Activated naive CD4-positive, alpha-beta T cell treated with Interleukin-2 at 50 U/mL for 16 hours (primary cell): Measurements from ENCODE around the gene CNBP.
"Not testable (repeated sequence)": the region's sequence is repeated elsewhere in the genome, so short reads cannot be mapped to it uniquely, and the experiment has no call there.

ENCODE experiments used
- DNase-seq: peaks from one replicate; pipeline ENCODE4 v3.0.0-alpha.2; 2020

The CNBP gene

DNA sequence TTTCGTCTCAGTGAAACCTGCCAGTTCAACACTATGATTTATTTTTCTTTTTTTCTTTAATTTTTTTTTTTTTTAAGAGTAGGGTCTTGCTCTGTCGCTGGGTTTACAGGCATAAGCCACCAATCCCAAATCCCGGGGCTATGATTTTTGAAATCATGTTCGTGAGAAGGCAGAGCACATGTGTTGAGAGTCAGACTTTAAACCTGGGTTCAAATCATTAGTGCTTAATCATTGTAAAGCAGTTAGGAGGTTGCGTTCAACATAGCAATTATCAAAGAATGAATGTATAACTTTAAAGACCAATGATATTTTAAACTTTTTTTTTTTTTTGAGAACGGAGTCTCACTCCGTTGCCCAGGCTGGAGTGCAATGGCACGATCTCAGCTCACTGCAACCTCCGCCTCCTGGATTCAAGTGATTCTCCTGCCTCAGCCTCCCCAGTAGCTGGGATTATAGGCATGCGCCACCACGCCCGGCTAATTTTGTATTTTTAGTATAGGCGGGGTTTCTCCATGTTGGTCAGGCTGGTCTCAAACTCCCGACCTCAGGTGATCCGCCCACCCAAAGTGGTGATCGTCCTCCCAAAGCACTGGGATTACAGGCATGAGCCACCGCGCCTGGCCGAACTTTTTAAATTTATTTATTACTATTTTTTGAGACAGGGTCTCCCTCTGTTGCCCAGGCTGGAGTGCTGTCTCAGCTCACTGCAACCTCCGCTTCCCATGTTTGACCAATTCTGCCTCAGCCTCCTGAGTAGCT, 1.3 kb upstream of the CNBP start:
- not testable (repeated sequence) for DNase-seq

DNA sequence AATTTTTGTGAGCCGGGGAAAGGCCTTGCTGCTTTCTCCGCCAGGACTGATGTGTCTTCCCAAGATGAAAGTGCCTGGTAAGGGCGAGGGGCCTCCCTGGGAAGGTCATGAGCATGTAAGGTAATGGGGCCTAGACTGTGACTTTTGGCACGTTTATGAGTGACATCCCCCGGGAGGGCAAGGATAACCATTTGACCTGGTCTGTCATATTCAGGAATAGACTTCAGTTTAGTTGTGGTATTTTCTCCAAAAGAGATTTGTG, 631 bp upstream of the CNBP start:
- DNase-seq: peak; percentile 32

DNA sequence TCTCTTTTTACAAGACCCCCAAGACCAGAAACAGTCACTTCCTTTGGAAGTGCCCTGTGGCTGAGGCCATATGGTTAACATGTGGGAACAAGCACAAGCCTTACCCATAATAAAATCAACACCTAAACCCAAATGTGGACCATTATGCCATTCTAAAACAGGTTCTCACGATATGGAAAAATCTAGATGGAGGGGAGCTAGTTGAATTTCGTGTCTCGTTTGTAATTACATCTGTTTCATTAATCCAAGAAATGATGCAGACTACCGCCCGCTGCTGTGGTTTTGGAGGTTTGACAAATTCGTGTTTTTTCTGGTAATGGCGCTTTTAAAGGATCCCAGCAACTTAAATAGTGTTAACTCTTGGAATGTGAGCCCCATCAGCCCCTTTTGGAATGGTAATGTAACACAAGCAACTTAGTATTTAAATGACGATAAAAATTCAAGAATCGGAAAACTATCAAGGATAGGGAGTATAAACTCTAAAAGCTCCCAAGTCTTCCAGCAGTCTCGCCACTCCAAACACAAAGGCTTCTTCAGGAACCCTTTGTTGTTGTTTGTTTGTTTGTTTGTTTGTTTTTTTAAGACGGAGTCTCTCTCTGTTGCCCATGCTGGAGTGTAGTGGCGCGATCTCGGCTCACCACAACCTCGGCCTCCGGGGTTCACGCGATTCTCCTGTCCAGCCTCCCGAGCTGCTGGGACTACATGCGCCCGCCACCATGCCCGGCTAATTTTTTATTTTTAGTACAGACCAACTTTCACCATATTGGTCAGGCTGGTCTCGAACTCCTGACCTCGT, 1.1 kb downstream of the CNBP start:
- peak; percentile 53 for DNase-seq

DNA sequence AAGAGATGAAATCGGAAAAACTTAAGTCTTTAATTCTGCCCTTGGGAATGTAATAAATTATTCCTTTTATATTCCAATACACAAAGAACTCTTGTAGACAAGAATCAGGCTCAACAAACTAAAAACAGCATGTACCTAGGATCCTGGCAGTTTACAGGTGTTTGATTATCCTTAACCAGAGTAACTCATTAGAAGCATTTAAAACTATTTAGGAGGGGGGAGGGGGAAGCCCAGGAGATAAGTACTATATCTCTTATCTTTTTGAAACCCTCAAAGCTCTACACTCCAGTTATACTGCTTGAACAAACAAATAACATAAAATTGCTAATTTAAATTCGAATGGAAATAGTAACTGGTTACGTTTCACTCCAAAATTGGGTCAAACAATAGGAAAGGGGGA, 1.9 kb downstream of the CNBP start:
- no peak for DNase-seq

DNA sequence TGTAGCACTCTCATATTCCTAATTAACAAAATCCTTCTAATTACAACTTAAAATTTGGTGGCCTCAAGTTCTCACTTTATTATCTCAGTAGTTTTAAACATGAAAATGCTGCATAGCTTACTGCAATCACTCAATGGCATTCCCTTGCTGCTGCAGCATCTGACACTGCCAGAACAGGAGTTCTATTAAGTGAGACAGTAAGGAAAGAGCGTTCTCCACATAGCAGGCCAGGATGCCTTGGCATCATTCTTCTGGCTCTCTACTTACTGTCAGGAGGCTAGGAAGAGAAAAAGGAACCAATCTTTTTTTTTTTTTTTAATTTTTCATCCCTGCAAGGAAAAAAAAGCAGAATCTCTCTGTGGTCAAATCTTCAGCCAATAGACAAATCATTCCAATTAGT, 3.2 kb downstream of the CNBP start:
- DNase-seq: no peak

DNA sequence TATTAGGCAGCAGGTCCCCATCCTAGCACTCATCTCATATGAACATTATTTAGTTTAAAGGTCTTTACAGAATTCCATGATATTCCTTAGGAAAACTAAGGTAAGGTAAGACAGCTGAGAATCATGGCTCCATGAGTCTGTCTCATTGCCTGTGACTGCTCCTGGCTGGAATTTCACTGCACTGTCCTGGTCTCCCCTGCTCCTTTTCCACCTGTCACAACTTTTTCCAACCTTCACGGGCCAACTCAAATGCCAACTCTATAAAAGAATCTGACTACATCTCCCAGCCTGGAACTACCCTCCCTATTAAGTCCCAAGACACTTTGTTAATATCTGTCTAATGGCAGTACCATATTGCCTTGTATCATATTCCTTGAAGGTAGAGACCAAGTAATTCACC, 7.6 kb downstream of the CNBP start:
- no peak for DNase-seq

DNA sequence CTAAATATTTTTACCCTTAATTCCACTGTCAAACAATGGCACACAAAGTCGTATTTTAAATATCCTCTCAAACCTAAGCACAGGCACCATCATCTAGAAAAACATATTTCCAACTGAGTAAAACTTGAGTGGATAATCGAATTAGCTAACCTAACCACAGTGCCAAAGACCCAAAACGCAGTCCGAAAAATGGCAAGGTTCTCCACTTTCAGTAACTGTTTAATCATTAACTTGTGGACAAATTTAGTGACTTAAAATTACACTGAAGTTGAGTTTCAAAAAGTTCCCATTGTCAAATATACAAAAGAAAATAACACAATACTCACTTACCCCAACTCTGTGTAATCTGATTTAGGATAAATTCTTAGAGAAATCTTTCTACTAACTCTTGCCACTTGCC, 10.0 kb downstream of the CNBP start:
- DNase-seq: no peak

DNA sequence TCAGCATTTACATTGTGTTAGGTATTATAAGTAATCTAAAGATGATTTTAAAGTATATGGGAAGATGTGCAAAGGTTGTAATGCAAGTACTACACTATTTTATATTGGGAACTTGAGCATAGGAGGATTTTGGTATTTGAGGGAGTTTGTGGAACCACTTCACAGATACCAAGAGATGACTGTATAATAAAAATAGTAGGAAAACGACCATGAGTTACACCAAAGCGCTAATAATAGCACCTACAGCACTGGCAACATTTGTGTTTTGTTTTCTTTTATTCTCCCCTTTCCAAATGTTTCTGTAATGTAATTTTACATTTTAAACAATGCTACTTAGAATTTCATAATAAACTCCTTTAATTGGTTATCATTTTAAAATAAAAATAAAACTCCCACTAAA, 10.5 kb downstream of the CNBP start:
- DNase-seq: no peak

DNA sequence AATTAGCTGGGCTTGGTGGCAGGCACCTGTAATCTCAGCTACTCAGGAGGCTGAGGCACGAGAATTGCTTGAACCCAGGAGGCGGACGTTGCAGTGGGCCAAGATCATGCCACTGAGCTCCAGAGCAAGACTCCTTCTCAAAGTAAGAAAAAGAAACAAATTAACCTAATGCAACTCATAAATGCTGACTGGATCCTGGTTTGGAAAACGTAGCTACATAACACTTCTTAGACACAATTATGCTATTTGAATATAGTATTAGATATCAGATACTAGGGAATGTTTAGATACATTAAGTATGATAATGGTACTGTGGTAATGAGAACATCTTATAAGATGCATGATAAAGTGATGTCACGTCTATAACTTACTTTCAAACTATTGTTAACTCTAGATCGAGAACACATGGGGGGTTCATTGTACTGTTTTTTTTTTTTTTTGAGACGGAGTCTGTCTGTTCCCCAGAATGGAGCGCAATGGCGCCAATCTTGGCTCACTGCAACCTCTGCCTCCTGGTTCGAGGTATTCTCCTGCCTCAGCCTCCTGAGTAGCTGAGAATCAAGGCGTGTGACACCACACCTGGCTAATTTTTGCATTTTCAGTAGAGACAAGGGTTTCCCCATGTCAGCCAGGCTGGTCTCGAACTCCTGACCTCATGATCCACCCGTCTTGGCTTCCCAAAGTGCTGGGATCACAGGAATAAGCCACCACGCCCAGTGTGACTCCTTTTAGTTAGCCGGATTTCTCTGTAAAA, 16.9 kb downstream of the CNBP start:
- no peak for DNase-seq

DNA sequence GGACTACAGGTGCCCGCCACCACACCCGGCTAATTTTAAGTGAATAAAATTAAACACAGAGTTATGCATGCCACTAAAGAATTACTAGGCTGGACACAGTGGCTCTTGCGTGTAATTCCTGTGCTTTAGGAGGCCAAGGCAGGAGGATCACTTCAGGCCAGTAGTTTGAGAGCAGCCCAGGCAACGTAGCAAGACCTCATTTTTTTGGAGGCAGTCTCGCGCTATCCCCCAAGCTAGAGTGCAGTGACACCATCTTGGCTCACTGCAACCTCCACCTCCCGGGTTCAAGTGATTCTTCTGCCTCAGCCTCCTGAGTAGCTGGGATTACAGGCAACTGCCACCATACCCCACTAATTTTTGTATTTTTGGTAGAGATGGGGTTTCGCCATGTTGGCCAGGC, 18.1 kb downstream of the CNBP start:
- not testable (repeated sequence) for DNase-seq

DNA sequence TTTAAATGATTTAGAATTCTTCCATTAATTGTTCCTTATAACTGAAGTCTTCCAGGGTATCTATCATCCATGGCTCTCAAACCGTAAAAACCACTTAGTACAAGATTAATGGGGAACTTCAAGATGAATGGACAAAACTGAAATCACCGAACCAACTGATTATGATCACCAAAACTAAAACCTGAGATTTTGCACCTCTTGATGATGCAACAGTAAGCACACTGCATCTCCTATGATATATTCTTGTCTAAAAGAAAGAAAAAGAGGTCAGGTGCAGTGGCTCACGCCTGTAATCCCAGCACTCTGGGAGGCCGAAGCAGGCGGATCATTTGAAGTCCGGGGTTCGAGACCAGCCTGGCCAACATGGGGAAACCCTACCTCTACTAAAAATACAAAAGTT, 19.2 kb downstream of the CNBP start:
- DNase-seq: no peak

DNA sequence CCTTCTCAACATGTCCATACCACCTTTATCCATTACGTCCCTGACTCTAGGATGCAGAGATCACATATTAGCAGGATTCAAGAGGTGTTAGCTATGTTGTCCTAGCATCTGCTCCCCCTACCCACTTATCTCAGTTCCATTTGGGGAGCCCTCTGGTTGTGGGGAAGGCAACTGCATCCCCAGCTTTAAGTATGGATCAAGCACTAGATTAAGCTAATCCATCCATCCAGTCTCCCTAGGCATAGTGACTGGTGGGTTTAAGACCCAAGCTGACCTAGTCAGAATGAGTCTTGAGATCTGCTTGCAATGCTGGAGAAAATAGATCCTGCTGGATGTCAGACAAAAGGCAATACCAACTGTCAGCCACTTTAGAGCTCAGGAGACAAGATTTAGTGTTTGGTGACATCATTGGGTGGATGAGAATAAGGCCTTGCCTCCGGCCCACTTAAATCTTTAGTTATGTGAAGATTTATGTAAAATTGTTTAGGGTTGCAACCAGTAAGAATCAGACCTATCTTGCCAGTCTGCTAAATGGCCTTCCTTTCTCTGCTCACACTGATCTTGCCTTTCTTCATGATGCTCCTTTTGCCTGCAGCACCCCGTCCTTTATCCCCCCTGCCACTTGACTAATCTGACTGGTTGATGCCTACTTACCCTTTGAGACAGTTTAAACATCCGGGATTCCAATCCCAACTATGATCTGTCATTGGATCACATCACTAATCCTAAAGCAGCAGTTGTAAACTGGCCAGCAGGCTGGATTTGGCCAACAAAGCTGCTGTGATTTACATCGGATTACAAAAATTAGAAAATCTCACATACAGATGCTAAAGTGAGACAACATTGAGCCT, 20.7 kb downstream of the CNBP start:
- no peak for DNase-seq

DNA sequence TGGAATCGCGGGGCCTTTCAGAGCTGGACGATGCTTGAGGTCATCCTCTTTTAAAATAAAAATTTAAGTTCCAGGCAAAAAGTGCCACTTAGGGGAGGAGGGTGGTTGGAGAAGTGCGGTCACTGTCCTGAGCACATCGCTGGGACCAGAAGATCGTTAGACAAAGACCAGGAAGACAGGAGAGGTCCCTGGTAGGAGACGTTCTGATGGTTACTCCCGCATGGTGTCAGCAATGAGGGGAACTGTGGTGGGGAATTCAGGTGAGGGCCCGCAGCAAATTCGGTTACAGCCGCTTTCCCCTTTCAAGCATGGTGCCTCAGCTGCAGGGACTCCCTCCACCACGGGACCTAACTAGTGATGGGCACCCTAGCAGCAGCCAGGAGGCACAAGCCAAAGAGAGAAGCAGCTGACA, 21.8 kb downstream of the CNBP start:
- peak; percentile 19 for DNase-seq

DNA sequence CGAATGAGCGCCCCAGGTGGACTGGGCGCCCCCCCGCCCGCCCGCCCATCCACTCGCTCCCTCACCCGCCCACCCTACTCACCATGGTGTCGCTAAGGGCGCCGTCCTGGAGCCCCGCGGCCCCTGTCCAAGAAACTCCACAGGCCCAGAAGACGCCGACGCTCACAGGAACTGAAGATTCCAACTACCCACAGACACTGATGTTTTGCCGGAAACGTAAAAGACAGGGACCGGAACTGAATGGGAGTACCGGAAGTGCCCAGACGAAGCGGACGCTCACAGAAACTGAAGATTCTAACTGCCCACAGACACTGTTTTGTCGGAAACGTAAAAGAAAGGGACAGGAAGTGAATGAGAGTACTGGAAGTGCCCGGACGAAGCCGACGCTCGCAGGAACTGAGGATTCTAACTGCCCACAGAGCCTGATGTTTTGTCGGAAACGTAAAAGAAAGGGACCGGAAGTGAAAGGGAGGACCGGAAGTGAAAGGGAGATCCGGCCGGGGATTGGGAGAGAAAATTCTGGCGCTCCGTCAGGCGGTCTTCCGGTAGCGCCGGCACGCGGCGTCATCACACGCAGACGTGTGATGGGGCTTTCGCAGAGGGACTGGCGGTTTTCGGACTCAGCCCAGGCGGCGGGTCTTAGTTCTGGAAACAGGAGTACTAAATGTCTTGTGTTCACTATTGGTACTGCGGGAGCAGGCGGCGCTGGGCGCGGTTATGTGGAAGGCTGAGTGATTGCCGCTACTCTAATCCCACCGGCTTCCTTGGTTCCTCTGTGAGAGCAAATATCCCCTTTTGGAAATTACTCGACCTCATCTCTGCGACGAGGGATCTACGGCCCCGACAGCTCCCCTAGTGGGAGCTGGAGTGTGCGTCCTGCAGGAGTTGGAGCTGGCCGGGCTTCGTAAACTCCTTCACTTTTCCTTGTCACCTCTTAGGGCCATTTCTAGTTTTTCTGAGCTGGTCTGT, 22.5 kb downstream of the CNBP start, which contains the start of gene ISY1:
TSS of gene ISY1 (minus strand) at position 173 of the 969 bp plus-strand sequence. CDS start at position 85, 88 bp downstream.
- DNase-seq: peak; percentile 86

DNA sequence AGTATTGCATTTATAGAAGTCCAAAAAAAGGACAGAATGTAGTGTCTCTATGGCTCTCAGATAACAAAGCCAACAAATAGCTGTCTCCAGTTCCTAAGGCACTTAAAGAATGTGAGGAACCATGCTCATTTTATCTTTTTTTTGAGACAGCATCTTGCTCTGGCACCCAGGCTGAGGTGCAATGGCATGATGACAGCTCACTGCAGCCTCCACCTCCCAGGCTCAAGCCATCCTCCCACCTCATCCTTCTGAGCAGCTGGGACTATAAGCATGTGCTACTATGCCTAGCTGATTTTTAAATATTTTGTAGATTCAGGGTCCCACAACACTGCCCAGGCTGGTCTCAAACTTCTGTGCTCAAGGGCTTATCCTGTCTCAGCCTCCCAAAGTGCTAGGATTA, 38.9 kb downstream of the CNBP start:
- no peak for DNase-seq

DNA sequence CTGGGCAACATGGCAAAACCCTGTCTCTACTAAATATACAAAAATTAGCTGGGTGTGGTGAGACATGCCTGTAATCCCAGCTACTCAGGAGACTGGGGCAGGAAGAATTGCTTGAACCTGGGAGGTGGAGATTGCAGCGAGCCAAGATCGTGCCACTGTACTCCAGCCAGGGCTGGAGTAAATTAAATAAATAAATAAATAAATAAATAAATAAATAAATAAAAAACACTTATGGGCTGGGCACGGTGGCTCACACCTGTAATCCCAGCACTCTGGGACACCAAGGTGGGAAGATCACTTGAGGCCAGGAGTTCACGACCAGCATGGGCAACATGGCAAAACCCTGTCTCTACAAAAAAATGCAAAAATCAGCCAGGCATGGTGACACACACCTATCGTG, 42.7 kb downstream of the CNBP start:
- DNase-seq: not testable (repeated sequence)

DNA sequence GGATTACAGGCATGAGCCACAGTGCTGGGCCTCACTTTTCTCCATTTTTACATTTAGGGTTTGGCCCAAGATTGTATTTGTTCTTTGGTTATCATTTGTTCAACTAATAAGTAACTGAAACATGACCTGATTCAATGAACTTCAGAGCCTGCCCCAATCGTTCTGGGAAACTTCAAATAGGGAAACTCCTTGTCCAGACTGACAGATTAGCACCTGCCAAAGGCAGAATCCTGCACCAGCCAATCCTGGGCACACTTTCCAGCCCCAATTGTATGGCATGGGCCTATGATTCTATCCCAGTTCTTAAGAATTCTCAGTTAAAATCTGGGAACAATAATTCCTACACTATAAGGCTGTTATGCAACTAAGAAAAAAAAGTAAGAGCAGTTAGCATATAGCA, 43.8 kb downstream of the CNBP start:
- no peak for DNase-seq

DNA sequence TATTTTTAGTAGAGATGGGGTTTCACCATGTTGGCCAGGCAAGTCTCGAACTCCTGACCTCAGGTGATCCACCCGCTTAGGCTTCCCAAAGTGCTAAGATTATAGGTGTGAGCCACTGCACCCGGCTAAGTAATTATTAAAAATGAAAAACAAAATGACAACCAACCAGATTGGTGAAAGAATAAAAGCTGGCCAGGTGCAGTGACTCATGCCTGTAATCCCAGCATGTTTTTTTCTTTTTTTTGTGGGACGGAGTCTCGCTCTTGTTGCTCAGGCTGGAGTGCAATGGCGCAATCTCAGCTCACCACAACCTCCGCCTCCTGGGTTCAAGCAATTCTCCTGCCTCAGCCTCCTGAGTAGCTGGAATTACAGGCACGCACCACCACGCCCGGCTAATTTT, 47.4 kb downstream of the CNBP start:
- DNase-seq: not testable (repeated sequence)

DNA sequence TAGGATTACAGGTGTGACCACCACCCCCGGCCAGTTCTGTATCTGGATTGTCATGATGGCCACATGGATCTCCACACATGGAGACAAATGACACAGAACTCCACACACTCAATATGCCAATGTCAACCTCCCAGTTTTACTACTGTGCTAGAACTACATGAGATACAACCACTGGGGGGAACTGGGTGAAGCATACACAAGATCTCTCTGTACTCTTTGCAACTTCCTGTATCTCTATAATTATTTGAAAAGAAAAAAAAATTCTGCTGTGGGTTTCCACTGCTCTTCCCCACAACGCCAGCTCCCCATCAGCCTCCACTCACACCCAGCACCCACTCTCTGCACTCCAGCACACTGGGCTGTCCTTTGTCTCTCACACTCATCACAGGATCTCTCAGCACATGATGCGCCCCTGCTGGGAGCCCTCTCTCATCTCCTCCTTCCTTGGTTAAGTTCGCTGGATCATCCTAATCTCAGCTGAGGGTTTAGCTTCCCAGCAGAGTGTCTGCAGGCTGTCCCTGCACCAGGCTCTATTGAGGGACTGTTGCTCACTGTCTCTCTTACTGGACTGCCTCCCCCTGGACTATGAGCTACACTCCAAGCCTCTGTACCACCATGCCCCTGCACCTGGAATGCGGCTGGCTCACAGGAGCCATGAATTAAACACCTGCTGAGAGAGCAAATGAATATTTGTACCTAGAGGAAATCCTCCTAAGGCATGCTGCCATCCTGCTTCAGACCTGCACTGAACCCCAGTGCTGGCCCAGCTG, 51.4 kb downstream of the CNBP start:
- no peak for DNase-seq

DNA sequence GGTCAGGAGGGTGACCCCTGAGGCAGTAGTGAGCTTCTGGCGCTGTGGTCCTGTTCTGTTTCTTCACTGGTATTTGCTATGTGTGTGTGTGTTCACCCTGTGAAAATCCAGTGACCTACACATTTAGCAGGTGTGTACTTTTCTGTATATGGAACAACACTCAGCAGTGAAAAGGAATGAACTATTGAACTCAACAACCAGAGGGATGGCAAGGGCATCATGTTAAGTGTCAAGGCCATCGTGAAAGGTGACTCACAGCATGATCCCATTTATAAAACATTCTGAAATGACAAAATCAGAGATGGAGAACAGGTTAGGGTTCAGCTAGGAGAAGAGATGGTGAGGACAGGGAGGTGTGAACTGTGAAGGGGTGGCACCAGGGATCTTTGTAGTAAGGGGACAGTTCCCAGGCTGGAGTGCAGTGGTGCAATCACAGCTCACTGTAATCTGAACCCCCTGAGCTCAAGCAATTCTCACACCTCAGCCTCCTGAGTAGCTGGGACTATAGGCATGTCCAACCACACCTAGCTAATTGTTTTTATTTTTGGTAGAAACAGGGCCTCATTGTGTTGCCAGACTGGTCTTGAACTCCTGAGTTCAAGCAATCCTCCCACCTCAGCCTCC, 52.1 kb downstream of the CNBP start:
- no peak for DNase-seq
